Caco-2 (cell line): ENCODE measurements around the gene CACNA1H. TPM values are rescaled to one million over a fixed set of nuclear protein-coding genes. Genes with fewer than 3 reads are reported as not detected.

Experiments used
- BruUV-seq: library from RNA; stranded (reverse); fragments of 400-500 nt; replicated peaks from 2 replicates; lab custom pipeline; 2021; lab: Mats Ljungman, UMichigan
- CTCF ChIA-PET: fragments of 300-600 bp; sonication (Branson Sonifier 250); formaldehyde crosslinking; loops from one replicate; lab custom pipeline; 2022; ENCODE audit warnings: antibody characterized with exemption; lab: Charles Lee
- POLR2A ChIA-PET: fragments of 300-600 bp; sonication (Branson Sonifier 250); formaldehyde crosslinking; loops from one replicate; lab custom pipeline; 2022; ENCODE audit warnings: antibody characterized with exemption; lab: Charles Lee
- DNase-seq, 2 experiments: peaks; one replicate each; pipeline versions ENCODE4 v3.0.0 to v3.0.0-alpha.2; 2020 to 2022
- H3K27me3 ChIP-seq: replicated peaks from 2 replicates; pipeline ENCODE4 v1.6.0; 2011; ENCODE audit warnings: low read length; ENCODE audit not compliant: control insufficient read depth, insufficient read depth
- H3K36me3 ChIP-seq: 2 replicates; pipeline ENCODE4 v1.5.1; 2011; ENCODE audit warnings: low read length; ENCODE audit not compliant: control insufficient read depth, insufficient read depth
- H3K4me1 ChIP-seq: fragments of 250-450 bp; sonication (Bioruptor Pico); 2 replicates; pipeline ENCODE4 v1.5.1; 2020; ENCODE audit warnings: mild to moderate bottlenecking
- H3K4me3 ChIP-seq: 2 replicates; pipeline ENCODE4 v1.5.1; 2011; ENCODE audit warnings: low read depth, mild to moderate bottlenecking, control low read depth, low read length
- H3K9me3 ChIP-seq: fragments of 250-450 bp; sonication (Bioruptor Pico); 2 replicates; pipeline ENCODE4 v1.5.1; 2020; ENCODE audit warnings: mild to moderate bottlenecking, moderate library complexity
- H3K27ac Mint-ChIP-seq: one replicate; pipeline ENCODE4 v1.8.0; 2022; ENCODE audit warnings: mixed read lengths; ENCODE audit not compliant: unreplicated experiment
- H3K27me3 Mint-ChIP-seq: one replicate; pipeline ENCODE4 v1.8.0; 2022; ENCODE audit warnings: mixed read lengths; ENCODE audit not compliant: insufficient read depth, unreplicated experiment
- H3K36me3 Mint-ChIP-seq: one replicate; pipeline ENCODE4 v1.8.0; 2022; ENCODE audit warnings: mild to moderate bottlenecking, mixed read lengths; ENCODE audit not compliant: insufficient read depth, unreplicated experiment
- H3K4me1 Mint-ChIP-seq: one replicate; pipeline ENCODE4 v1.8.0; 2022; ENCODE audit warnings: low read depth, mixed read lengths; ENCODE audit not compliant: unreplicated experiment
- H3K4me3 Mint-ChIP-seq: one replicate; pipeline ENCODE4 v1.8.0; 2022; ENCODE audit warnings: mild to moderate bottlenecking, moderate library complexity, mixed read lengths; ENCODE audit not compliant: unreplicated experiment
- H3K9me3 Mint-ChIP-seq: one replicate; pipeline ENCODE4 v1.8.0; 2022; ENCODE audit warnings: mixed read lengths; ENCODE audit not compliant: unreplicated experiment
- CTCF ChIP-seq, 2 experiments: fragments of 200-600 bp in 1 of 2; IDR thresholded peaks; 1 replicate in 1 of 2; 2 replicates in 1 of 2; pipeline versions ENCODE4 v1.5.1 to v1.8.0; 2011 to 2022; ENCODE audit warnings: antibody characterized with exemption in 1 of 2, control low read depth in 1 of 2, inconsistent platforms in 1 of 2, low read depth in 1 of 2, low read length in 1 of 2, mild to moderate bottlenecking in 1 of 2, moderate library complexity in 1 of 2; ENCODE audit not compliant: insufficient read depth in 1 of 2, severe bottlenecking in 1 of 2, unreplicated experiment in 1 of 2
- intact Hi-C: fragments of 100-400 bp; cut with micrococcal nuclease; formaldehyde crosslinking; loops from one replicate; pipeline ENCODE4 v1.10.0; 2022; ENCODE audit not compliant: unreplicated experiment
- total RNA-seq: library from RNA; stranded (reverse); gene quantifications from 2 replicates; pipeline ENCODE4 v1.2.3, GENCODE V29; 2022

The CACNA1H gene
- total RNA-seq, 1 experiment from 2014 or later, result 5.1 TPM

- no peaks in the 10 kb centered on the region for H3K9me3 ChIP-seq
- H3K9me3 Mint-ChIP-seq, result no peaks in the 10 kb centered on the region
- ChIA-PET POLR2A (no interaction called here), CTCF (no interaction called here)
- H3K27me3 Mint-ChIP-seq, result no peaks in the 10 kb centered on the region
- no peak for TF ChIP-seq CTCF (IDR thresholded peaks at IDR 0.05; ENCODE audit: insufficient read depth in 1 of 2, low read depth in 1 of 2, low read length in 1 of 2, severe bottlenecking in 1 of 2, unreplicated experiment in 1 of 2)
- no peak overlapping the region for H3K4me3 Mint-ChIP-seq
- no TSS peak for BruUV-seq
- no peaks in the 10 kb centered on the region for H3K27me3 ChIP-seq
- H3K4me3 ChIP-seq, result no peak overlapping the region
- intact Hi-C loops, result no loop called here
- no peak for DNase-seq
- peaks cover 14% of the 10 kb centered on the region for H3K36me3 Mint-ChIP-seq
- H3K4me1 ChIP-seq, result no peaks in the 10 kb centered on the region
- no peaks in the 10 kb centered on the region; the same call in 1 of the 2 replicates for H3K36me3 ChIP-seq
- no peak overlapping the region for H3K27ac Mint-ChIP-seq
- no peaks in the 10 kb centered on the region for H3K4me1 Mint-ChIP-seq
Observed at GRCh38 chr16:1202274-1202673, 49.4 kb downstream of the CACNA1H start.

- no peaks in the 10 kb centered on the region for H3K4me1 Mint-ChIP-seq
- no peaks in the 10 kb centered on the region for H3K9me3 Mint-ChIP-seq
- H3K4me3 Mint-ChIP-seq, result no peak overlapping the region
- POLR2A ChIA-PET, result interaction anchor here (0.6 kb wide), 1 partner anchor 219 kb away, joined by 3 read pairs; no protein-coding TSS in a partner anchor
- intact Hi-C loops, result no loop called here
- H3K27me3 Mint-ChIP-seq, result no peaks in the 10 kb centered on the region
- Histone ChIP-seq H3K4me3 (no peak overlapping the region), H3K9me3 (no peaks in the 10 kb centered on the region), H3K27me3 (no peaks in the 10 kb centered on the region), H3K4me1 (no peaks in the 10 kb centered on the region), H3K36me3 (no peaks in the 10 kb centered on the region; the same call in 1 of the 2 replicates)
- H3K27ac Mint-ChIP-seq, result no peak overlapping the region
- CTCF ChIA-PET, result no interaction called here
- TF ChIP-seq CTCF (IDR thresholded peaks at IDR 0.05; ENCODE audit: insufficient read depth in 1 of 2, low read depth in 1 of 2, low read length in 1 of 2, severe bottlenecking in 1 of 2, unreplicated experiment in 1 of 2), result no peak
- DNase-seq, result no peak
- peaks cover 10% of the 10 kb centered on the region for H3K36me3 Mint-ChIP-seq
- no TSS peak for BruUV-seq
Observed at GRCh38 chr16:1204933-1205332, 52.0 kb downstream of the CACNA1H start.

- H3K9me3 ChIP-seq, result no peaks in the 10 kb centered on the region
- ChIA-PET POLR2A (no interaction called here), CTCF (no interaction called here)
- Mint-ChIP-seq H3K36me3 (peaks cover 8% of the 10 kb centered on the region), H3K4me3 (no peak overlapping the region), H3K27me3 (no peaks in the 10 kb centered on the region), H3K9me3 (no peaks in the 10 kb centered on the region), H3K27ac (no peak overlapping the region), H3K4me1 (no peaks in the 10 kb centered on the region)
- H3K36me3 ChIP-seq, result no peaks in the 10 kb centered on the region
- no peak overlapping the region for H3K4me3 ChIP-seq
- no peak for TF ChIP-seq CTCF (IDR thresholded peaks at IDR 0.05; ENCODE audit: insufficient read depth in 1 of 2, low read depth in 1 of 2, low read length in 1 of 2, severe bottlenecking in 1 of 2, unreplicated experiment in 1 of 2)
- H3K4me1 ChIP-seq, result no peaks in the 10 kb centered on the region
- intact Hi-C loops, result no loop called here
- no peak for DNase-seq
- no TSS peak for BruUV-seq
- H3K27me3 ChIP-seq, result no peaks in the 10 kb centered on the region
Observed at GRCh38 chr16:1206326-1206725, 53.4 kb downstream of the CACNA1H start.
